ENCODE results near the gene GALNT13.

- TF ChIP-seq CTCF (IDR thresholded peaks at IDR 0.05; ENCODE audit: low read length), result no peak
- TF ChIP-seq EZH2 (optimal IDR thresholded peaks at IDR 0.05; ENCODE audit: low read depth, low read length), result no peak
- TF ChIP-seq EZH2phosphoT487 (IDR thresholded peaks at IDR 0.05; ENCODE audit: low read length), result no peak
These were observed 617.6 kb downstream of the GALNT13 start for GRCh38 chr2:154489266-154489858.

All from MM.1S (cell line).